Measurements from ENCODE around the gene KLK7.
A peak's percentile ranks its signal among the peaks of the same experiment; 100 is the strongest.
"Not testable (repeated sequence)": the region's sequence is repeated elsewhere in the genome, so short reads cannot be mapped to it uniquely, and the experiment has no call there.

Gene KLK7

GRCh38 chr19:50975766-50976165, 8.0 kb downstream of the KLK7 start:
- DNase-seq (ENCODE audit: low spot score): peak; percentile 22

DNA sequence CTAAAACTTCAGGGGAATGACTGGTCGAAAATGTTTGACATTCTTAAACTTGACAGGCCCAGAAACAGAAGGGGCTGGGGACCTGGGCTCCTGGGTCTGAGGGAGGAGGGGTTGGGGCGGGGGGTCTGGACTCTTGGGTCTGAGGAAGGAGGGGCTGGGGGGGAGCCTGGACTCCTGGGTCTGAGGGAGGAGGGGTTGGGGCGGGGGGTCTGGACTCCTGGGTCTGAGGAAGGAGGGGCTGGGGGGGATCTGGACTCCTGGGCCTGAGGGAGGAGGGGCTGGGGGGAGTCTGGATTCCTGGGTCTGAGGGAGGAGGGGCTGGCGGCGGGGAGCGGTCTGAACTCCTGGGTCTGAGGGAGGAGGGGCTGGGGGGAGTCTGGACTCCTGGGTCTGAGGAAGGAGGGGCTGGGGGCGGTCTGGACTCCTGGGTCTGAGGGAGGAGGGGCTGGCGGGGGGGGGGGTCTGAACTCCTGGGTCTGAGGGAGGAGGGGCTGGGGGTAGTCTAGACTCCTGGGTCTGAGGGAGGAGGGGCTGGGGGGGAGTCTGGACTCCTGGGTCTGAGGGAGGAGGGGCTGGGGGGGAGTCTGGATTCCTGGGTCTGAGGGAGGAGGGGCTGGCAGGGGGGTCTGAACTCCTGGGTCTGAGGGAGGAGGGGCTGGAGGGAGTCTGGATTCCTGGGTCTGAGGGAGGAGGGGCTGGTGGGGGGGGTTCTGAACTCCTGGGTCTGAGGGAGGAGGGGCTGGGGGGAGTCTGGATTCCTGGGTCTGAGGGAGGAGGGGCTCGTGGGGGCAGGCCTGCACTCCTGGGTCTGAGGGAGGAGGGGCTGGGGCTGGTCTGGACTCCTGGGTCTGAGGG, 8.8 kb downstream of the KLK7 start:
- no peak for DNase-seq (ENCODE audit: low spot score)

GRCh38 chr19:50972795-50973376, 10.8 kb downstream of the KLK7 start:
- DNase-seq (ENCODE audit: low spot score): no peak

- DNase-seq (ENCODE audit: low spot score): not testable (repeated sequence)
Measured at GRCh38 chr19:50969810-50970209, 13.9 kb downstream of the KLK7 start.

GRCh38 chr19:50969413-50969760, 14.3 kb downstream of the KLK7 start, which contains the start of gene KLK6:
Gene KLK6, minus strand, starts transcription at chr19:50969591. Its CDS starts 1,487 bp downstream, at chr19:50968104.
- no peak for DNase-seq (ENCODE audit: low spot score)

DNA sequence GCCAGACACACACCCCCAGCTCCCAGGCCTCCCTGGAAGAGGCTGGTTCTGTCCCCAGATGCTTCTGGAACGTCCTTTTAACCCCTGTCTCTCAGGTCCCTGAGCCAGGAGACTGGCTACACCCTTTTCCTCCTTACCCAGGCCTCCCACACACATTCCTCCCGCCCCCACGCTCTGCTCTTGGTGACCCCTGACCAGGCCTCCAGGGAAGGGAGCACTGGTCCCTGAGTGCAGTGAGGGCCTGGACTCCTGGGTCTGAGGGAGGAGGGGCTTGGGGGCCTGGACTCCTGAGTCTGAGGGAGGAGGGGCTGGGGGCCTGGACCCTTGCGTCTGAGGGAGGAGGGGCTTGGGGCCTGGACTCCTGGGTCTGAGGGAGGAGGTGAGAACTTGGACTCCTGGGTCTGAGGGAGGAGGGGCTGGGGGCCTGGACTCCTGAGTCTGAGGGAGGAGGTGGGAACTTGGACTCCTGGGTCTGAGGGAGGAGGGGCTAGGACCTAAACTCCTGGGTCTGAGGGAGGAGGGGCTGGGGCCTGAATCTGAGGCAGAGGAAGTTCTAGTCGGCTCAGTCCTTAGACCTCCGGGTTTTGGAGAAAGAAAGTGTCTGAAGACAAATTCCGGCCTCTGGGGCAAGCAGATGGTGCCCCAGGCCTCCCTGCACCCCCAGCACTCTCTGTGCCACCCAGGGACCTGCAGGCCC, 14.9 kb downstream of the KLK7 start:
- no peak for DNase-seq (ENCODE audit: low spot score)

- no peak for DNase-seq (ENCODE audit: low spot score)
Measured at GRCh38 chr19:50967929-50968715, 15.6 kb downstream of the KLK7 start.

GRCh38 chr19:50964266-50964665, 19.5 kb downstream of the KLK7 start:
- DNase-seq (ENCODE audit: low spot score): no peak

DNA sequence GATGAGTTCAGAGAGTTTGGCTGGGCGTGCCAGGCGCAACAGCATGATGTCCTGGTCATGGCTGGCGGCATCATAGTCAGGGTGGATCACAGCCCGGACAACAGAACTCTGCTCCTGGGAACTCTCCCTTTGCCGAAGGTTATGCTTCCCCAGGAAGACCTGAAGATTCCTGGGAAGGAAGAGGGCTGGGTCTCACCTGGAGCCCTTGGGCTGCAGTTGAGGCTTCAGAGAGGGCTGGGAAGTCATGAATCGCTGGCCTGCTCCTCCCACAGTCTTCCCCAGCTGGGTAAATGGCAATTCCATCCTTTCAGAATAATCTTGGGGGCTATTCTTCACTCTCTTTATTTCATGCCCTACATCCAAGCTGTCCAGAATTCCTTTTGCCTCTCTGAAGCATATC, 20.3 kb downstream of the KLK7 start:
- DNase-seq (ENCODE audit: low spot score): no peak

GRCh38 chr19:50962245-50962644, 21.5 kb downstream of the KLK7 start:
- DNase-seq (ENCODE audit: low spot score): no peak

- DNase-seq (ENCODE audit: low spot score): no peak
Measured at GRCh38 chr19:50959731-50960500, 23.8 kb downstream of the KLK7 start.

GRCh38 chr19:50957587-50957986, 26.1 kb downstream of the KLK7 start:
- DNase-seq (ENCODE audit: low spot score): no peak

DNA sequence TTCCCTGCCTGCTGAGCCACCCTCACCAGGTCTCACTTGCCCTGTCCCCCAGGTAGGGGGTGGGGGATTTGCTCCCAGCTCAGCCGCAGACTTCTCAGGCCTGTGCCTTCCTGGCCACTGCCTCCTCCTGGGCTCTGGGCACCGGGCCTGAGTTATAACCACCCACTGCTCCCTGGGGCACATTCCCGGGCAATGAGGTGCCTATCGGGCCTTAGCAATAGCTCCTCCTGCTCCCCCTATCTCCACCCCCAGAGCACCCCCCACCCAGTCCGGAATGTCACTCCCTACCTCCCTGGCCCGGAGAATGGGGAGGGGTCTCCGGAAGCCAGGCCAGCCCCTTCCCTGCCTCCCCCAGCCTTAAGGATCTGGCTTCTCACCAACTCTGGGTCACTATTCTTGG, 30.8 kb downstream of the KLK7 start, which contains the start of gene KLK5:
Gene KLK5, minus strand, starts transcription at position 129 of the 400 bp plus-strand sequence. CDS start 381 bp downstream, outside the sequence.
- no peak for DNase-seq (ENCODE audit: low spot score)

DNA sequence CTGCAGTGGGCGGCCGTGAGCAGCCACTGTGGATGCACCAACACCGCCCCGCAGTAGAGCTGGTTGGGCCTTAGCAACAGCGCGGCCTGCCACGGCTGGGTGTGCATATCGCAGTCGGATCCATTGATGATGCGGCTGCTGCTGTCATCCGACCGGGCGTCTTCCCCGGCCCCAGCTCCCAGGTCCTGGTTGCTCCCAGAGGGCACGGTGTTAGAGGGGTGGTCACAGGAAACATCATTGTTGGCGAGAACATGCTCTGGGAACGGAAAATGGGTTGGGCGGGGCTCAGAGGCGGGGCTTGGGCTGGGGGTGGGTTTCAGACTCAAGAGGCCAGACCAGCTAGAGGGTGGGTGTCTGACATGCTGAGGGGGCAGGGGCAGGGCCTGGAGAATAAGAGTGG, 33.9 kb downstream of the KLK7 start:
- DNase-seq (ENCODE audit: low spot score): no peak

DNA sequence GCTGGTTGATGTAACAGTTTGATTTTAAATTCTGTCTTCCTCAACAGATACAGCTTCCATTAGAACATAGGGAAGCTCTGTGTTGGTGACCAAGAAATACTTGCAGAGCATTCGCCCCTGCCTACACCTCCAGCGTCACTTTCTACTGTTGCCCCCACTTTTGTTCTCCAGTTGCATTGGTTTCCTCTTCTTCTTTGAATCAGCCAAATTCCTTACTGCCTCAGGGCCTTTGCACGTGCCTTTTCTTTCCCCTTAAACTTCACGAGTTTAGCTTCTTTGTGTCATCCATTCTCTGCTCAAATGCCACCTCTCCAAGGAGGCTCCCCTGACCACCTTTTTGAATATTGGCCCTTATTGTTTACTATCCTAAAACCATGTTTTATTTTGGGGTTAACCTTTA, 36.6 kb downstream of the KLK7 start:
- DNase-seq (ENCODE audit: low spot score): no peak

- no peak for DNase-seq (ENCODE audit: low spot score)
Measured at GRCh38 chr19:50944795-50945194, 38.9 kb downstream of the KLK7 start.

- no peak for DNase-seq (ENCODE audit: low spot score)
Measured at GRCh38 chr19:50943074-50943828, 40.5 kb downstream of the KLK7 start.

DNA sequence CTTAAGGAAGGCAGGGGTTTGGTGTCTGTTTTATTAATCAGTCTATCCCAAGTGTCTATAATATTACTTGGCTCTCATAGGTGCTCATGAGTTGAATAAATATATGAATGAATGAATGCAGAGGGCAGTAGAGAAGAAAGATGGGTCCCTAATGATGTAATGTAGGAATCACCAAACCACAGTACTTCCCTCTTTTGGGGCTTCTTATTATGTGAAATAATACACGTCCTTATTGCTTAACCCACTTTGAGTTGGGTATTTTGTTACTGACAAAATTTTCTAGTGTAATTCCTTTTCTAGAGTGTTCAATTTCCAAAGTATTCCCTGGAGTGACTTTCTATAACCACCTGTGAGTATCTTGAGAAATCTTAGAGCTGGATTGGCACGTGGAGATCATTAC, 44.1 kb downstream of the KLK7 start:
- DNase-seq (ENCODE audit: low spot score): no peak

GRCh38 chr19:50933640-50934039, 50.1 kb downstream of the KLK7 start:
- no peak for DNase-seq (ENCODE audit: low spot score)

GRCh38 chr19:50932690-50933083, 51.0 kb downstream of the KLK7 start:
- DNase-seq (ENCODE audit: low spot score): no peak

All from COLO829 (cell line).